Measurements from ENCODE around the gene KCNQ1OT1.

KCNQ1OT1 gene

DNA sequence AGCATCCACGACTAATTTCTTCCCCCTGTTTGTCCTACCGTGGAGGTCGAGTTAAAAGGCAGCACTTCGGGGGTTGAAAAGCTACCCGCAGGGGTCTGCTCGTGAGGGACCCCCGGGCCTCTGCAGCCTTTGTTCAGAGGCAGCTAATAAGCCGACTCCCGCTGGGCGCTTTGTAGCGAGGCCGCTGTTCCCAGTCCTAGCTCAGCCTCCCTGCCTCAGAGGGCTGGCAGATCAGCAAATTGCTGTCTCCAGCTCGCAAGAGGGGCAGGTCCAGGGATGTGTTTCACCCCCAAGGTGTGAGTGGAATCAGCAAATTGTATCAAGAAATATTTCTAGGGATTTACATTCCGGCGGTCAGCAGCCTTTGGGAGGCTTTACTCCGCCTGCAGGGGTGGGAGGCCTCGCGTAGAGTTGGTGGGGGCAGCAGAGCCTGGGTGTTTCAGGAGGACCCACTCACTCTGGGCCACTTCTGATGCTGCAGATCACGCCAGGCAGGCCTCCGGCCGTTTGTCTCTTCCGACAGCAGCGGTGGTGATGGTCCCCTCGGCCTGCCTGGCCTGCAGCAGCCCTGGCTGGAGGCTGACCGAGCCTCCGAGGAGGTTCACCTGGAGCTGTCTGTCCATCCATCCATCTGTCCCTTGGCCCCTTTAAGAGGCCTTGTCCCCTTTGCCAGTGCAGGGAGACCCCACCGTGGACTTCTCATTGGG lies 21.6 kb upstream of the KCNQ1OT1 start:
- TF ChIP-seq GATA1 (IDR thresholded peaks at IDR 0.05; ENCODE audit: low read depth, low read length) (no peak), POLR2A (IDR thresholded peaks at IDR 0.05; ENCODE audit: low read length) (no peak)

DNA sequence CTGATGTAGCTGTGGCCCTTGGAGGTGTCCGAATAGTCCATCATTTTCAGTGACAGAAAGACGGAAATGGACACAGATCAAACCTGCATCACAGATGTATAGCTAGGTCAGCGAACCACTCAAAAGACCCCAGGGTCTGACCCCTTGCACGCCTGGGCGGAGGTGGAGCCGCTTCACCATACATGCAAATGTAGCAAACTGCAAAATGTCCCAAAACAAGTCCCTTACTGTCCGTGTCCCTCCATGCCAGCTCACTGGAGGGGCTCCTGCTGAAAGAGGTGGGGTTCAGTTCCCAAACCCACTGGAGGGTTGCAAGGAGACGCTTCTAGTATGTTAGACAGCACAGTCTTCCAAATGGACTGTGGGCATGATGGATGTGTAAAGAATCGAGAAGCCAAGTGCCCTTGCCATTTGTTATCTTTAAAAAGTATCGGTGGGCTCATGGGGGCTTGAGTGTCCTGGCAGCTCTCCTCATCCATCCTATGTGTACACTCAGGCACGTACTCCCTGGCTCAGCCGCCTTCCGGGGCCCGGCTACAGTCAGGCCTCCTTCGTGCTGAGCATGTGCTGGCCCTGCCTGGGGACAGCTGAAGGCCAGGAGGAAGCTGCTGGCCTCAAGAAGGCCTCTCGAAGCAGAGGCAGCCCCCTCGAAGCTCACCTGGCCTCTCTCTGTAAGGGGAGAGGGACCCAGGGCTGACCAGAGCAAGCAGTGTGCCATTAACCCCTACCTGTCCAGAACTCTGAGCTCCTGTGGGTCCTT lies 20.2 kb upstream of the KCNQ1OT1 start:
- DNase-seq, result no peak
- no peak for TF ChIP-seq GATA1 (IDR thresholded peaks at IDR 0.05; ENCODE audit: low read depth, low read length)
- no peak for TF ChIP-seq POLR2A (IDR thresholded peaks at IDR 0.05; ENCODE audit: low read length)

More for the DNA sequence above, 21.6 kb upstream of the KCNQ1OT1 start:
- DNase-seq, result no peak

DNA sequence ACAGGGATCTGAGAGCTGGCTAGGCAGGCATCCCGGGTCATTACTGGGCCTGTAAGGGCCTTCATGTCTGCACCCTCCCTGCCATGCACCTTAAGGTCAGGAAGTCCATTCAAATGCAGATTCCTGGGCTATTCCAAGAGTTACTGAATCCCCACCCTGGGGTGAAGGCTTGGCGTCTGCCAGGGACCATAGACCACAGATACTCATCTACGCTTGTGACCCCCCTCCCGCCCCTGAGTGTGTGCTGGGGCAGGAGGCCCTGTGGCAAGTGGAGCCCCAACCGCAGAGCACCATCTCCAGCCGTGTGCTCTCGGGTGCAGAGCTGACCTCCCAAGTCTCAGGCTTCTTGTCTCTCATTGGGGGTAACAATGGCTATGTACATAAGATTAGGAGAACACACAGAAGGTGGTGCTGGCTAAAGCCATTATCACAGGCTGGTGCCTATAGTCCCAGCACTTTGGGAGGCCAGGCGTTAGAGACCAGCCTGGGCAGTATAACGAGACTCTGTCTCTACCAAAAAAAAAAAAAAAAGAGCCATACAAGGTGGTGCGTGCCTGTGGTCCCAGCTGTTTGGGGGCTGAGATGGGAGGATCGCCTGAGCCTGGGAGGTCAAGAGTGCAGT lies 19.1 kb upstream of the KCNQ1OT1 start:
- DNase-seq, result no peak
- TF ChIP-seq POLR2A (IDR thresholded peaks at IDR 0.05; ENCODE audit: low read length) (no peak), GATA1 (IDR thresholded peaks at IDR 0.05; ENCODE audit: low read depth, low read length) (no peak)

DNA sequence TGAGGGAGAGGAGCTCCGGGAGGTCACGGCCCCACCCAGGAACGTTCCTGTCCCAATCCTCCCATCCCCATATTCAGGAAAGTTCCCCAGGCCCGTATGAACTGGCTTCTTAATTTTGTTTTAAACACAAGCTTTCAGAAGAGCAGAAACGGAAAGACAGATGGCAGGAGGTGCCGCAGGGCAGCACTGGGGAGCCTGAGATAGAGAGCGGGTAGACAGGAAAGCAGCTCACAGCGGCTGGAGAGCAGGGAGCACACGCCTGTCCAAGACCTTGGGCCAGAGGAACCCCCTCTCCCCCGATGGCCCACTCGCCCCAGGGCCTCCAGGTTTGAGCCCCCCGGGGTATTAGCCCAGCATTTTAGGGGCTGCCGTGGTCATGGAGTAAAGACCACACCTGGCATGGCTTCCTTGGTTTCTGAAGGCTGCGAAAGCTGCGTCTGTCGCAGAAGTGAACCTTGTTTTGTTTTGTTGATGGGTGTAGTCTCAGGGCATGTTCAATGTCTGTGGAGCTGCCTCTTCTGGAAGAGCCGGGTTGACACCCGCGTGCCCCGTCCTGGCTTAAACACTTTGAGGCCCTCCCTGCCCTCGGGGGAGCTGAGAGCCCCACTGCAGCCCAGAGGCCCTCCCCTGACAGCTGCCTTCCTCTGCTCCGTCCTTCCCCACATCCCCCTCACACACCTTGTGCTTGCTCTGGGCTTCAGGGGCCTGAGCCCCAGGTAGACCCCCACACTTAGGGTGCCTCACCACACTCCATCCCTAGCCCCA lies 17.9 kb upstream of the KCNQ1OT1 start:
- TF ChIP-seq GATA1 (IDR thresholded peaks at IDR 0.05; ENCODE audit: low read depth, low read length), result no peak
- TF ChIP-seq POLR2A (IDR thresholded peaks at IDR 0.05; ENCODE audit: low read length), result no peak
- DNase-seq, result no peak

DNA sequence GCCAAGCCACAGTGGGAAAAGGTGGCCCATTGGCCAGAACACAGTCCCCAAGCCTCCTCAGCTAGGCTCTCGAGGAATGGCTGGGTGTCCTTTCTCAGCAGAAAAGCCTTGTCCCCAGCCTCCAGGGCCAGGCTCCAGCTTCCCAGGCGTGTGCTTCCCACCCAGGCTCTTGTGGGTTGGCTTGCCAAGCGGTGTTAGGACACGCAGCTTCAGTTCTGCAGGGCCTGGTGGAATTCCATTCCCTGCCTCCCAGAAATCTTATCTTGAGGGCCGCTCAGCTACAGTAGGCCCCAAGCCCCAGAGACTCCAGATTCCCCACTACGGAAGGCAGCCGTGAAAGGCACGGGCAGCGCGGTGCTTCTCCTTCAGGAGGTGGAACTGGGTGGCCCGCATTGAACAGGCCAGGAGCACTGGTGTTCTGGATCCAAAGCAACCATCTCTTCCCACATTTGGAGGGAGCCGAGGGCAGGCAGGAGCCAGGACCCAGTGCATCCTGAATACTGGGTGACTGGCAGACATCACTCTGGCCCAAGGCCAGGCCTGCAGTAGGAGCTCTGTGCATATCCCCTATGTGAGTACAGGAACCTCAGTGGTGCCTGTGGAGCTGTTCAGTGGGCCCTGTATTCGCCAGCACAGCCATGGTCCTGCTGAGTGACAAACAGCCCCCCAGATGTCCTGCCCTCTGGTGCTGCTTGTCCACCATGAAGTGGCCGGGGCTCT lies 16.7 kb upstream of the KCNQ1OT1 start:
- no peak for DNase-seq
- TF ChIP-seq GATA1 (IDR thresholded peaks at IDR 0.05; ENCODE audit: low read depth, low read length) (no peak), POLR2A (IDR thresholded peaks at IDR 0.05; ENCODE audit: low read length) (no peak)

DNA sequence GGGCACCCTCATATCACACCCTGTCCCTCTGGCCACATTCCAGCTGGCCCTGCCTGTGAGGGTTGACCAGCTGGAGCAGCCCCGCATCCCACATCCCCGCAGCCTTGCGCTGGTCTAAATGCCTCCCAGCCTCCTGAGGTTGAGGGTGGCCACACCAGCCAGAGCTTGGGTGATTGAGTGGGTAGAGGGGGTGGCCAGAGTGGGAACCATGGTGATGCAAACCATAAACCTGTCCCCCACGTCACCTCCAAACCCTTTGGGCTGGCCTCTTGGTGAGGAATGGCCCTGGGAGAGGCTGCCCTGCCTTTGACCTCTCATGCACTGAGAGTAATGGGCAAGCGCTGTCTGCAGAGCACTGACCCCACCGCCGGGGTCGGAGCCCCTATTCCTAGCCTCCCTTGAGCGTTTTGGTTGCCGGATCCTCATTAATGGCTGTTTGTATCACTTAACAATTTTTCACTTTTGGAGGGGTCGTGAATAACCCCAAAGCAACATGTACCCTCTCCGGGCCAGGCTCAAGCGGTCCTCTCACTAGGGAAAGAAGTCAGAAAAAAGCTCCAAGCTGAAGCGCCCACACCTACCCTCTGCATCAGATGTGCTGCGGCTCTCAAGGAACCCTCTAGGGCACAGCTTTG lies 16.0 kb upstream of the KCNQ1OT1 start:
- no peak for DNase-seq
- TF ChIP-seq GATA1 (IDR thresholded peaks at IDR 0.05; ENCODE audit: low read depth, low read length), result no peak
- no peak for TF ChIP-seq POLR2A (IDR thresholded peaks at IDR 0.05; ENCODE audit: low read length)

DNA sequence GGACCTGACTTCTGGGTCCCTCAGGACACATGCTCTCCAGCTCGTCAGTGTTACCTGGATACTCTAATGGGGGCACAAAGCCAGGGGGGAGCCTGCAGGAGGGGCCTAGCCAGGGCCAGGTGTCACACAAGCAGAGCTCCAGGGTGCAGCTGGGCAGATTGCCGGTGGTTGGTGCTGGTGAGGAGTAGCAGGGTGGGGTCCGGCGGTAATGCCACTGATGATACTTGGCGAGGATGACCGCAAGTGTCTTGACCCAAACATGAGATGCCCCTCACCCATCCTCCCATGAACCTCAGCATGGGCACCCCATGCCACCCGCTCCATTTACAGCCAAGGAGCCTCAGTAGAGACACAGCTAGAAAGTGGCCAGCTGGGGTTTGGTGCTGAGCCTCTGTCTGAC lies 15.1 kb upstream of the KCNQ1OT1 start:
- no peak for TF ChIP-seq POLR2A (IDR thresholded peaks at IDR 0.05; ENCODE audit: low read length)
- no peak for TF ChIP-seq GATA1 (IDR thresholded peaks at IDR 0.05; ENCODE audit: low read depth, low read length)
- DNase-seq, result no peak

DNA sequence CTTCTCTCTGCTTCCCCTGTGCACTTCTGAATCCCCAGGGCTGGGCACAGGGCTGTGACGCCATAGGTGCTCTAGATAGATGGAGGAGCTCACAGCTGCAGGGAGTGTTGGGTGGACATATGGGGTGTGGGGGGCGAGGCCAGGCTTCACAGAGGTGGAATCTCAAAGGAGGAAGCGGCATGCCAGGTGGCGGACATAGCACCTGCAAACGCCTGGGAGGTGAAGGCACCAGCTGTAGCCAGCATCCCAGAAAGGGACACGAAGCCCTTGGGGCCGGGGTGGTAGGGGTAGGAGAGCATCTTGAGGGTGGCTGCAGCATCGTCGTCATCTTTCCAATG lies 14.6 kb upstream of the KCNQ1OT1 start:
- DNase-seq, result no peak
- TF ChIP-seq GATA1 (IDR thresholded peaks at IDR 0.05; ENCODE audit: low read depth, low read length), result no peak
- no peak for TF ChIP-seq POLR2A (IDR thresholded peaks at IDR 0.05; ENCODE audit: low read length)

DNA sequence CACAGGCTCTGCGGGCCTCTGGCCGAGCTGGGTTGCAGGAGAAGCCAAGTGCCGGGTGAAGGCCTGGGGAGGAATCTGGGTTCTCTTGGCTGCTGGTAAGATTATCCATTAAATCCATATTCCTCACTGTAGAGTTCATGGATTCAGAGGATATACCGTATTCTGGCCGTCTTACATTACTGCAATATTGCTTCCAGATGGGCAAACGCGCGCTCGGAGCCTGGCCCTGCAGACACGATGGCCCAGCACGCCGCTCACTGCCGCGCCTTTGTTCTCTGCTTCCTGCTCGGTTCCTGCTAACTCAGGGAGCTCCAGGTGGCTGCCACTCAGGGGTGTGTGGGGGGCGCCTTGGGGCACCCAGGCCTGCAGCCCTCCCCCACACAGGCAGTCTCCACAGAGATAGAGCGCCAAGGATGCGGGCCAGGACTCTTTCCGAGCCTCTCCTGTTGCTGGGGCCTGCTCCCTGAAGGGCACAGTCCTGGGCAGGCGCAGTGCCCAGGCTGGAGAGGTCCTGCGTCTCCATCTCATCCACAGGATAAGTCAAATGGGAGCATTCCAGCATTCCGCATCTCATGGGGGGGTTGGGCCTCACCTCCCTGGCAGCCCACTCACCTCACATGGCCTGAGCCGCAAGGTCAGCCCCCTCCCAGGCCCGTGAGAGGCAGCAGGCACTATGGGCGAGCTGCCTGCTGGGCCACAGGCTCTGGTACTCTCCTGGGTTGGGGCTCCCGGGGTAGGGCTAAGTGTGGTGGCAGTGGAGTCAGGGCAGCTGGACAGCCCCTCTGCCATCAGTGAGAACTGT lies 14.1 kb upstream of the KCNQ1OT1 start:
- no peak for DNase-seq
- no peak for TF ChIP-seq GATA1 (IDR thresholded peaks at IDR 0.05; ENCODE audit: low read depth, low read length)
- no peak for TF ChIP-seq POLR2A (IDR thresholded peaks at IDR 0.05; ENCODE audit: low read length)

DNA sequence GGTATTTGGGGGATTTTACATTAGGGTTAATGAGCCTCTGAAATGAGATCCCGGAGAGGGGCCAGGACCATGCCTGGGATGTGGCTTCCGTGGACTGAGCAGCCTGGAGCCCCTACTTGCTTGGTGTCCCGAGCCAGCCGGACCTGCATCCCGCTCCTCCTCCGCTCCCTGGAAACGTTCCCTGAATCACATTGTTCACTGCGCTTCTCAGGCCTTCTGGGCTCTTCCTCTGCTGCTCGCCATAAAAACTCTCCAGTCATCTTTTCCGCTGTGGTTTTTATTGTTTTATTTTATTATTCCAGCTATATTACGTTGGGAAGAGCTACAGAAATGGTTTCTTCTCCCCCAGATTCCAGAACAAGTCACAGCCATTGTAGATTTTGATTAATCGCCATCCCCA lies 13.3 kb upstream of the KCNQ1OT1 start:
- no peak for DNase-seq
- TF ChIP-seq GATA1 (IDR thresholded peaks at IDR 0.05; ENCODE audit: low read depth, low read length) (no peak), POLR2A (IDR thresholded peaks at IDR 0.05; ENCODE audit: low read length) (no peak)

DNA sequence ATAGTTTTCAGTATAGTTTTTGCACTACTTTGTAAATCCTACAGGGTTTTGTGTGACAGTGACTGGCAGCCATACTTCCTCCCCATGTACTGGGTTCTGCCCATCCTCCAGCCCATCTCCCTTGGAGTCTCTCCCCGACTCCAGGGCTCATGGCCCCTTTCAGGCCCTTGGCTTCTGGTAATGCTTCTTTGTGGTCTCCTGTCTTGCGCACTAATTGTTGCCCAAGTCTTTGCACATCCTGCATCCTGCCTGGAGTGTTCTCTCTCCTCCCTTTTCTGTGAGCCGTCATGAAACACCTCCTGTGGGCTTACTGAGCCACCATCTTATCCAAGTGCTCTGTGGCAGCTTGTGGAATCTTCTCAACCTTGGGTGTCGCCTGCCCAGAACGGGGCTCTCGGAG lies 11.4 kb upstream of the KCNQ1OT1 start:
- no peak for DNase-seq
- TF ChIP-seq GATA1 (IDR thresholded peaks at IDR 0.05; ENCODE audit: low read depth, low read length), result no peak
- TF ChIP-seq POLR2A (IDR thresholded peaks at IDR 0.05; ENCODE audit: low read length), result no peak

DNA sequence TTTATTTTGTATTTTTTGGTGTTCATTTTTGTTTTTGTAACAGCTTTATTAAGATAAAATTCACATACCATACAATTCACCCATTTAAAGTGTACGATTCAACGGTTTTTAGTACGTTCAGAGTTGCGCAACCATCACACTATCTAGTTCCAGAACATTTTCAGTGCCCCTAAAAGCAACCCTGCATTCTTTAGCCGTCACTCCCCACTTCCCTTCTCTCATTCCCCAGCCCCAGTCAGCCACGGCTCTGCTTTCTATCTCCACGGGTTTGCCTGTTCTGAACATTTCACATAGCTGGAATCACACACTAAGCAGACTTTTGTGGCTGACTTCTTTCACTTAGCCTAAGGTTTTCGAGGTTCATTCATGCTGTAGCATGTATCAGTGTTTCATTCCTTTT lies 9.6 kb upstream of the KCNQ1OT1 start:
- no peak for DNase-seq
- no peak for TF ChIP-seq GATA1 (IDR thresholded peaks at IDR 0.05; ENCODE audit: low read depth, low read length)
- no peak for TF ChIP-seq POLR2A (IDR thresholded peaks at IDR 0.05; ENCODE audit: low read length)

Measured in erythroblast (primary cell).